ENCODE results near the gene ATP4B.

Gene ATP4B

GRCh38 chr13:113656003-113656588 lies 1.9 kb downstream of the ATP4B start:
- no peak for DNase-seq

- DNase-seq = no peak
Observed at GRCh38 chr13:113655346-113656002, 2.5 kb downstream of the ATP4B start.

GRCh38 chr13:113654591-113655345 lies 3.2 kb downstream of the ATP4B start:
- no peak for DNase-seq

GRCh38 chr13:113654175-113654560 lies 3.8 kb downstream of the ATP4B start:
- DNase-seq = peak; percentile 69

GRCh38 chr13:113653264-113654174 lies 4.5 kb downstream of the ATP4B start:
- peak; percentile 84 for DNase-seq

- DNase-seq = no peak
Observed at GRCh38 chr13:113652404-113653263, 5.4 kb downstream of the ATP4B start.

- DNase-seq = no peak
Observed at GRCh38 chr13:113651511-113652403, 6.2 kb downstream of the ATP4B start.

GRCh38 chr13:113650731-113651148 lies 7.3 kb downstream of the ATP4B start:
- no peak for DNase-seq

GRCh38 chr13:113650275-113650674 lies 7.7 kb downstream of the ATP4B start:
- no peak for DNase-seq

GRCh38 chr13:113649212-113649611 lies 8.8 kb downstream of the ATP4B start:
- no peak for DNase-seq

GRCh38 chr13:113648216-113648610 lies 9.8 kb downstream of the ATP4B start:
- no peak for DNase-seq

- DNase-seq = no peak
Observed at GRCh38 chr13:113647351-113648215, 10.4 kb downstream of the ATP4B start.

- no peak for DNase-seq
Observed at GRCh38 chr13:113646921-113647340, 11.1 kb downstream of the ATP4B start.

- DNase-seq = no peak
Observed at GRCh38 chr13:113646376-113646775, 11.6 kb downstream of the ATP4B start.

GRCh38 chr13:113645329-113645728 lies 12.7 kb downstream of the ATP4B start:
- no peak for DNase-seq

- DNase-seq = no peak
Observed at GRCh38 chr13:113644800-113645199, 13.2 kb downstream of the ATP4B start.

- DNase-seq = no peak
Observed at GRCh38 chr13:113643593-113643992, 14.4 kb downstream of the ATP4B start.

- DNase-seq = no peak
Observed at GRCh38 chr13:113642563-113642962, 15.4 kb downstream of the ATP4B start.

- DNase-seq = no peak
Observed at GRCh38 chr13:113641426-113641825, 16.6 kb downstream of the ATP4B start.

All from NCI-H146 (cell line).